Endothelial cell (in vitro differentiated cells): ENCODE results near the gene TMEM82. TPM values are rescaled to one million over a fixed set of nuclear protein-coding genes. Genes with fewer than 3 reads are reported as not detected.

Source experiments
- DNase-seq: peaks from one replicate; pipeline ENCODE4 v3.0.0; 2021; ENCODE audit warnings: low spot score
- H3K27ac Mint-ChIP-seq: one replicate; pipeline ENCODE4 v1.8.0; 2021; ENCODE audit warnings: mixed read lengths, inconsistent platforms; ENCODE audit not compliant: unreplicated experiment
- H3K27me3 Mint-ChIP-seq: one replicate; pipeline ENCODE4 v1.8.0; 2021; ENCODE audit warnings: mild to moderate bottlenecking, moderate library complexity, mixed read lengths, inconsistent platforms; ENCODE audit not compliant: unreplicated experiment
- H3K36me3 Mint-ChIP-seq: one replicate; pipeline ENCODE4 v1.8.0; 2021; ENCODE audit warnings: mild to moderate bottlenecking, low read depth, mixed read lengths, inconsistent platforms; ENCODE audit not compliant: unreplicated experiment
- H3K4me1 Mint-ChIP-seq: one replicate; pipeline ENCODE4 v1.8.0; 2021; ENCODE audit warnings: mild to moderate bottlenecking, mixed read lengths, inconsistent platforms; ENCODE audit not compliant: unreplicated experiment
- H3K4me3 Mint-ChIP-seq: one replicate; pipeline ENCODE4 v1.8.0; 2021; ENCODE audit warnings: mild to moderate bottlenecking, mixed read lengths, inconsistent platforms; ENCODE audit not compliant: unreplicated experiment
- H3K9me3 Mint-ChIP-seq: one replicate; pipeline ENCODE4 v1.8.0; 2021; ENCODE audit warnings: mixed read lengths, inconsistent platforms; ENCODE audit not compliant: unreplicated experiment
- total RNA-seq: library from RNA; stranded (reverse); fragmentation: NEBNext Ultra II Directional; extraction: Animal tissue kit (Norgen Biotek cat#: 25700); gene quantifications from one replicate; pipeline ENCODE4 v1.2.1, GENCODE V29; 2021; ENCODE audit not compliant: unreplicated experiment
- TF ChIP-seq, protein P1 (sequence below): fragments of 200-600 bp; sonication (generic); IDR thresholded peaks from one replicate; pipeline ENCODE4 v1.5.0; 2021; ENCODE audit warnings: antibody characterized with exemption; ENCODE audit not compliant: unreplicated experiment

Gene TMEM82
- total RNA-seq, 1 donor from 2014 or later, result not detected

DNA sequence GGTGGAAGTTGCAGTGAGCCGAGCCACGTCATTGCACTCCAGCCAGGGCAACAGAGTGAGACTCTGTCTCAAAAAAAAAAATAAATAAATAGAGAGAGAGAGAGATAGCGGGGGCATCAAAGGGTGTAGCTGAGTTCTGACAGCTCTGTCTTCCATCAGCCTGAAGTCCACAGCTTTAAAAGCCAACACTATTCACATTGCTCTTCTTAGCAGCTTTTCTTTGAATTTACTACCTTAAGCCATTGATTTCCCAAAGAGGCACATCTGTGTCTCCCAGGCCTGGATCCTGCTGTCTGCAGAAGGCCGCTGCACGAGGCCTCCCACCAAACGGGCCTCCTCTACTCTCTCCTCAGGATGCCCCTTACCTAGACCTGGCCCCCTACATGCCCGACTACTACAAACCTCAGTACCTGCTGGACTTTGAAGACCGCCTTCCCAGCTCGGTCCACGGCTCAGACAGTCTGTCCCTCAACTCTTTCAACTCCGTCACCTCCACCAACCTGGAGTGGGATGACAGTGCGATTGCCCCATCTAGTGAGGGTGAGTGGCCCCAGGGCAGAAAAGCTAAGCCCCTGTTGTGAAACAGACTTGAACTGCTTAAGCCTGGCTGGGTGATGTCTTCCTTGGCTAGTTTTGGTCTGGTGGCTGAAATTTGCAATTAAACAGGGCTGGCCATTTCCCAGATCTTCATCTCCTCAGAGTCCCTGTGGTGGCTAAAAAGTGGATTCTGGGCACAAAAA, 22.7 kb upstream of the TMEM82 start:
- Mint-ChIP-seq H3K27ac (no peak overlapping the region), H3K36me3 (peaks cover 20% of the 10 kb centered on the region)
- TF ChIP-seq, protein P1, sequence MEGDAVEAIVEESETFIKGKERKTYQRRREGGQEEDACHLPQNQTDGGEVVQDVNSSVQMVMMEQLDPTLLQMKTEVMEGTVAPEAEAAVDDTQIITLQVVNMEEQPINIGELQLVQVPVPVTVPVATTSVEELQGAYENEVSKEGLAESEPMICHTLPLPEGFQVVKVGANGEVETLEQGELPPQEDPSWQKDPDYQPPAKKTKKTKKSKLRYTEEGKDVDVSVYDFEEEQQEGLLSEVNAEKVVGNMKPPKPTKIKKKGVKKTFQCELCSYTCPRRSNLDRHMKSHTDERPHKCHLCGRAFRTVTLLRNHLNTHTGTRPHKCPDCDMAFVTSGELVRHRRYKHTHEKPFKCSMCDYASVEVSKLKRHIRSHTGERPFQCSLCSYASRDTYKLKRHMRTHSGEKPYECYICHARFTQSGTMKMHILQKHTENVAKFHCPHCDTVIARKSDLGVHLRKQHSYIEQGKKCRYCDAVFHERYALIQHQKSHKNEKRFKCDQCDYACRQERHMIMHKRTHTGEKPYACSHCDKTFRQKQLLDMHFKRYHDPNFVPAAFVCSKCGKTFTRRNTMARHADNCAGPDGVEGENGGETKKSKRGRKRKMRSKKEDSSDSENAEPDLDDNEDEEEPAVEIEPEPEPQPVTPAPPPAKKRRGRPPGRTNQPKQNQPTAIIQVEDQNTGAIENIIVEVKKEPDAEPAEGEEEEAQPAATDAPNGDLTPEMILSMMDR, result no peak

DNA sequence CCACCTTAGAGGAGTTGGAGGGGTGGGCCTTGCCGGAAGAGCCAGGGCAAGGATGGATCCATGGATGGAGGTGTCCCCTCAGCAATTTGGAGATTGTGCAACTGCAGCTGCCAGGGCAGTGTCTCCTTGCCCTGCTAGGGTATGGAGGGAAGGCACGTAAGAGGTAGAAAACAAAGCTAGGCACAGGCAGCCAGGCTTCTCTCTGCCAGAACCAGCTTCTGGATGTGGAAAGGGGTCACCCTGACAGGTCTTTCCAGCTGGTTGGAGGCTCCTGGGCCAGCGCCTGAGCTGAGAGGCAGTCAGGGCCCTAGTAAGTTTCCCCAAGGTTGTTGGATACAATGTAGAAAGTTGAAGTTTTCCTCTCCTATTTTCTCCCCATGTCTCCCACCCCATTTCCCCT, 21.4 kb upstream of the TMEM82 start:
- Mint-ChIP-seq H3K4me3 (no peak overlapping the region), H3K36me3 (peaks cover 25% of the 10 kb centered on the region)

More for the DNA sequence above, 22.7 kb upstream of the TMEM82 start:
- peaks cover 5% of the 10 kb centered on the region for H3K27me3 Mint-ChIP-seq
- H3K9me3 Mint-ChIP-seq, result no peaks in the 10 kb centered on the region
- DNase-seq, result no peak
- no peak overlapping the region for H3K4me3 Mint-ChIP-seq
- peaks cover 7% of the 10 kb centered on the region for H3K4me1 Mint-ChIP-seq

DNA sequence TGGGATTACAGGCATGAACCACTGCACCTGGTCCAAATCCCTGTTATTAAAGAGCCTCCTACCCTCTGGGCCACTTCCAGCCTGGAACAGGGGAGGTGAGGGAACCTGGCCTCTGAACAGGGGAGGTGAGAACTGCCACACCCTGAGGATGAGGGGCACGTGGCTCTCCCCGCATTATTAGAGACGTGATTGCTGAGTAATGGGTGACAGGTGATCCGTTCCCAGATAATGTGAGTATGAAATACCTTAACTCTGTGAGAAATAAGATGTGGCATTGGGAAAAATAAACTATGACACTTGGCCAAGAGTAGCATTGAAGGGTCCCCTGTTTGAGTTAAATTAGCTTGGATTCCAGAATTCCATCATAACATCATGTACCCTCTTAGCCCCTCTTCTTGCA, 19.9 kb upstream of the TMEM82 start:
- H3K4me1 Mint-ChIP-seq, result peaks cover 7% of the 10 kb centered on the region
- H3K27me3 Mint-ChIP-seq, result peaks cover 1% of the 10 kb centered on the region
- TF ChIP-seq, protein P1, result no peak
- no peak for DNase-seq
- no peaks in the 10 kb centered on the region for H3K9me3 Mint-ChIP-seq
- peaks cover 22% of the 10 kb centered on the region for H3K36me3 Mint-ChIP-seq
- no peak overlapping the region for H3K27ac Mint-ChIP-seq
- no peak overlapping the region for H3K4me3 Mint-ChIP-seq

More for the DNA sequence above, 21.4 kb upstream of the TMEM82 start:
- no peak overlapping the region for H3K27ac Mint-ChIP-seq
- H3K9me3 Mint-ChIP-seq, result no peaks in the 10 kb centered on the region
- peaks cover 3% of the 10 kb centered on the region for H3K27me3 Mint-ChIP-seq
- TF ChIP-seq, protein P1, result no peak
- no peak for DNase-seq
- peaks cover 7% of the 10 kb centered on the region for H3K4me1 Mint-ChIP-seq

DNA sequence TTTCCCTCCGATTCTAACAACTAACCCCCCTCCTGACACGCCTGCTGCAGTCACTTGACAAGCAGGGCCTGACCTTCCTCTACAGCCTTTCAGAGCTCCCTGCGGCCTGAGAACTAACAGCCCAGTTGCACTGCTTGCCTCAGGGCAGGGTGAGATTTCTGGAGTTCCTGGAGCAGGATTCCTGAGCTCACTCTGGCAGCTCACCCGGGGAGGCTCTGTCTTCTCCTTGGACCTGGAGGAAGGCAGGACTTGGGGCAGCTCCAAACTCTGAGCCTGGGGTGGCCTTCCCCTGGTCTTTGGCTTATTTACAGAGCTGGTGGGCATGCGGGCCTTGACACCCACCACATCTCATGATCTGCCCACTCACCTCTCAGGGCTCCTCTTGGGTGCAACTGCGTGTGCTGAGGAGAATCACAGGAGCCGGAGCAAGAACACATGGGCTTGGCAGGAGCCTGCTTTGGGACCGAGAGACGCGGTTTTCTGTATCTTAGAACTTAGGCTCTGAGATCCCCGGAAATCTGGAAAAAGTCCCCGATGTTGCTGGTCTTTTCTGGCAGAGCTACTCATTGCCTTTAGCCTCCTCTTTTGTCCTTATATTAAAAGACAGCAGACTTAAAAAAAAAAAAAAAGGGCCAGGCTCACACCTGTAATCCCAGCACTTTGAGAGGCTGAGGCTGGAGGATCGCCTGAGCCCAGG, 19.3 kb upstream of the TMEM82 start:
- Mint-ChIP-seq H3K27me3 (peaks cover 3% of the 10 kb centered on the region), H3K4me3 (no peak overlapping the region), H3K27ac (no peak overlapping the region), H3K4me1 (peaks cover 7% of the 10 kb centered on the region), H3K36me3 (peaks cover 25% of the 10 kb centered on the region), H3K9me3 (no peaks in the 10 kb centered on the region)
- TF ChIP-seq, protein P1, result no peak
- DNase-seq, result no peak
